ENCODE measurements around the gene HMGA1.
A peak's percentile ranks its signal among the peaks of the same experiment; 100 is the strongest.
"Not testable (repeated sequence)": the region's sequence is repeated elsewhere in the genome, so short reads cannot be mapped to it uniquely, and the experiment has no call there.

HMGA1 gene

GRCh38 chr6:34260576-34261267 is 24.0 kb downstream of the HMGA1 start:
- no peak for DNase-seq

- DNase-seq: not testable (repeated sequence)
Measured at GRCh38 chr6:34263484-34263883, 26.8 kb downstream of the HMGA1 start.

DNA sequence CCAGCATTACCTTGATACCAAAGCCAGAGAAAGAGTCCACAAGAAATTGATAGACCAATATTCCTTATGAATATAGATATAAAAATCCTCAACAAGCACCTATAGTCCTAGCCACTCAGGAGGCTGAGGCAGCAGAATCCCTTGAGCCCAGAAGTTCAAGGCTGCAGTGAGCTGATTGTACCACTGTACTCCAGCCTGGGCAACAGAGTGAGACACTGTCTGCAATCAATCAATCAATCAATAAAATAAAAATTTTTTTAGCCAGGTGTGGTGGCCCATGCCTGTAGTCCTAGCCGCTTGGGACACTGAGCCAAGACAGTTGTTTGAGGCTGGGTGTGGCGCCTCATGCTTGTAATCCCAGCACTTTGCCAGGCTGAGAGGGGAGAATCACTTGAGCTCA is 31.1 kb downstream of the HMGA1 start:
- no peak for DNase-seq

GRCh38 chr6:34269132-34269531 is 32.5 kb downstream of the HMGA1 start:
- not testable (repeated sequence) for DNase-seq

- DNase-seq: not testable (repeated sequence)
Measured at GRCh38 chr6:34269658-34270341, 33.1 kb downstream of the HMGA1 start.

DNA sequence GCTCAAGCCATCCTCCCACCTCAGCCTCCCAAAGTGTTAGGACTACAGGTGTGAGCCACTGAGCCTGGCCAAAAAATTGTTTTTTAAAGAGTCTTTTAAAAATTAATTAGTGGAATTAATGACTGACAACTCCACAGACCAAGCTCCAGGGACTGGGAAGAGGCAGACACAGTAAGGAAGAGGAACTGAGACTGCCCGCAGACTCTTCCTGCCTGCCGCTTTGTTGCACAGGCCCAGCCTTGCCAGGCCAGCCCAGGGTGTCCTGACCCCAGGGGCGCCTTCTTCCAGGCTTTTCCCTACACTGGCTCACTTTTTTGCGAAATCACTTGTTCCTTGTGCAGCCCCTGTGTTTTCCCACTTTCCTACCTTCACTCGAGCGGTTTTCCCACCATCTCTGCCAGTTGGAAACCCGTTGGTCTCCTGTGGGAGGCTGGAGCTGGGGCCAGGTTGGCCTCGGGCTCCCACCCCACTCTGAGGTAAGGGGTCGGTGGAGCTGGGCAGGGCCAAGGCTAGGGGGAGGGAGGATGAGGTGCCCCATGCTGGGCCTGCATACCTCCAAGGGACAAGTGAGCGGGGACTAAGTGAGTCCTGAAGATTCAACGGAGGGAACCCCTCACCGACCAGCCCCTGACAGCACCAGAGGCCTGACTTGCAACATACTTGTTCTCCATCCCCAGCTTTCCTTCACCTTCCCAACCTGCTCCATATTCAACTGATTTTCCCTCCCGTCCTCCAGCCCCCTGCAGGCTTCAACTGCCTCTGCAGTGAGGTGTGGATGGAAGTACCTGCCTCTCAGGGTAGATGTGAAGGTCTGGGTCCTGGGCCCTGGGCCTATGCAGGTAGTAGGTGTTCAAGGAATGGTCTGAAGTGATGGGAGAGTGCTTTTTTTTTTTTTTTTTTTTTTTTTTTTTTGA is 35.6 kb downstream of the HMGA1 start:
- DNase-seq: peak in 2 of 14 donors; percentile 9 to 32

GRCh38 chr6:34273242-34273805 is 36.7 kb downstream of the HMGA1 start:
- DNase-seq: no peak

DNA sequence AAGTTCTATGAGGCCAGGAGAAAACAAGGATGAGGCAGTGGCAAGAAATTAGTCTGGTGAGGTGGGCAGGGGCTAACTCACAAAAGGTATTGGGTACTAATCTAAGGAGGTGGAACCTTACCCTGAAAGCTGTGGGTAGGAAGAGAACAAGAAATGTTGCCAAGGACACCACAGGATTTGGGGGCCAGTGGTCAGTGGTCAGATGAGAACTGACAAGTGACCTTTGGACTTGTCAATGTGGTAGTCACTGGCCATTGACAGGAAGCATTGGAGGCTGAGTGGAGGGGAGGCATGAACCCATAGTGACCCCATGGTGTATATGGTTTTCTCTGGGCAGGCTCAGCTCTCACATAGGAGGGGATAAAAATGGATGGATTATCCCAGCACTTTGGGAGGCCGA is 37.5 kb downstream of the HMGA1 start:
- DNase-seq: no peak

DNA sequence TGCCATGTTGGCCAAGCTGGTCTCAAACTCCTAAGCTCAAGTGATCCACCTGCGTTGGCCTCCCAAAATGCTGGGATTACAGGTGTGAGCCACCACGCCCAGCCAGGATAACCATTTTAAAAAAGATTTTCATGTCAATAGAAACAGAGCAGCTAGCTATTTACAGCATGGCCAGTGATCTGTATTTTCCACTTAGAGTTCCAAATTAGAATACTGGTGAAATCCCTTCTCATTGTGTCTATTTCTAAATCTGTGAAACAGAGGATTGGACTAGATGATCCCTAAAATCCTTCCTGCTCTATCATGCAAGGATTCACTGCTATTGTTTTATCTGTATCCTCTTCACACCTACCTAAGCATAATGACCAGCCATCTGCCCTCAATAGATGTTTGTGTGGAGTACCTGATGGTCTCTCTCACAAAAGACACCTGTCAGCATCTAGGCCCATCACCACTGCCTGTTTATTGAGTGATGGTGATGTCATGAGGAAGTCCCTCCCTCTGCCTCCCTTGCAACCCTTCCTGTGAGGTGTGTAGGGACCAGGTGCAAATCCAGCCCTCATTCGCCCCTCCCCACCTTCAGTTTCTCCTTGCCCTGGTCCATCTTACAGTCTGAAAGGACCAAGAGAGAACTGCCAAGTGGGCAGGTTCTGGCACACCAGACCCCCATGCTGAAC is 38.6 kb downstream of the HMGA1 start:
- DNase-seq: no peak

DNA sequence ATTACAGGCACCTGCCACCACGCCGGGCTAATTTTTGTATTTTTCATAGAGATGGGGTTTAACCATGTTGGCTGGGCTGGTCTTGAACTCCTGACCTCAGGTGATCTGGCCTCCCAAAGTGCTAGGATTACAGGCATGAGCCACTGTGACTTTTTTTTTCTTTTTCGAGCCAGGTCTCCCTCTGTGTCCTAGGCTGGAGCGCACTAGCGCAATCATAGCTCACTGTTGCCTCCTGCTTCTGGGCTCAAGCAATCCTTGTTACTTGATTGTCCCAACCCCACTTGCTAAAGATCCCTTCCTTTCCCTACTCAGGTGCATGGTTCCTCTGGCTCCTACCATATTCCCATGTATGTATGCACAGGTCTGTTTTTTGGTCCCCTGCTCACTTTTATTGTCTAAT is 39.5 kb downstream of the HMGA1 start:
- no peak for DNase-seq

- peak in 1 of 14 donors; percentile 73 for DNase-seq
Measured at GRCh38 chr6:34276881-34277762, 40.4 kb downstream of the HMGA1 start.

GRCh38 chr6:34277763-34278112 is 41.1 kb downstream of the HMGA1 start:
- no peak for DNase-seq

DNA sequence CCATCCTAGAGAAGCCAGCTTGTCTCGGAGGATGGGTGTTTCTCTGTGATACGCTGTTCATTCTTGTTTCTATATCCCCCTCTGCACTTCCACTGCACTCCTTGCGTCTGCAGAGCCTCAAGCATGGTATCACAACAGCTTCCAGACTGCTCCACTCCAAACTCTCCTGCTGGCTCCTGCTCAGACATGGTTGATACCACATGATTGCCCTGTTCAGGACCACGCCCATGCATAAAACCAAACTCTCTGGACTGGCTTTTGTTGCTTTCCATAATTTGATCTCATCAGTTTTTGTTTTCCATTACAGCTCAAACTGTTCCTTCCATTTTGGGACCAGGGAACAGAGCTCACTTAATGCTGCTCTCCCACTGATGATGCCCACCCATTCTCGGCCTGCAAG is 42.2 kb downstream of the HMGA1 start:
- DNase-seq: no peak

- no peak for DNase-seq
Measured at GRCh38 chr6:34280216-34280615, 43.5 kb downstream of the HMGA1 start.

GRCh38 chr6:34281702-34282334 is 45.1 kb downstream of the HMGA1 start:
- DNase-seq: no peak

DNA sequence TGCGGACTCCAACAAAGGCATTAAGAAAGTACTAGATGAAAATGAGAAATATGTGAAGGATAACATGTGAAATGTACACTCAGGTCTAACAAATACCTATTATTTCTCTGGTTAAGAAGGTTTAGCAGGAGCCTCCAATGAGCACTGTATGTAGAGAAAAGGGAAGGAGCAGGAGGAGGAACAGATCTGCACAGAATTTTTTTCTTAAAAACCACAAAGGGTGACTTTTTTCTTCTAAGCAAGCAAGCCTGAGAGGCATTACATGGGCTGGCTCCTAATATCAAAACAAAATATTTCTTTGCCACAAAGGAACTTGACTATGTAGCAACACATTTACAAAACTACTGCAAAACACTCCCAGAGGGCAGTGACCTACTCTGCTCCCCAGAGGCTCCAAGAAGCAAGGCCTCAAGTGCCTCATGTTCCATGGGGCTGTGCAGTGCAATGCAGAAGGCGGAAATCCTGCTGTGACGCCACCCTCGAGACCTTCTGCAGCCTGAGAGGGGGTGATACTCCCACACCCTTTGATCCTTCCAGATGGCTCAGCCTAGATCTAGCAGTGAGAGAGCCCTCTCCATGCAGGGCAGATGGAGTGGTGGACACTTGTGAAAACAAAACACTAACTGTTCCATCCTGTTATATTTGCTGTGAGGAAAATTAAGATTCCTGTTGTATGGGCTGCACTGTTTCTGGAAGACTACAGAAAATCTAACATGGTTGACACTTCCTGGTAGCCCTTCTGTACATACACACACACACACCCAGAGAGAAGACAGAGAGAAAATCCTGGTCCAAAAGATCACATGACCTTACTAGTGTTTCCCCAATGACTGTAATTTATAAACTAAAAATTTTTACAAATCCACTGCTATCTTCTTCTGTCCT is 48.1 kb downstream of the HMGA1 start:
- DNase-seq: peak in 10 of 14 donors; percentile 5 to 48 (median 32)

GRCh38 chr6:34285448-34286164 is 48.9 kb downstream of the HMGA1 start:
- DNase-seq: no peak

- no peak for DNase-seq
Measured at GRCh38 chr6:34288581-34288980, 51.9 kb downstream of the HMGA1 start.

GRCh38 chr6:34289137-34289536 is 52.5 kb downstream of the HMGA1 start:
- DNase-seq: no peak
